Measurements from ENCODE around the gene SCP2.

DNA sequence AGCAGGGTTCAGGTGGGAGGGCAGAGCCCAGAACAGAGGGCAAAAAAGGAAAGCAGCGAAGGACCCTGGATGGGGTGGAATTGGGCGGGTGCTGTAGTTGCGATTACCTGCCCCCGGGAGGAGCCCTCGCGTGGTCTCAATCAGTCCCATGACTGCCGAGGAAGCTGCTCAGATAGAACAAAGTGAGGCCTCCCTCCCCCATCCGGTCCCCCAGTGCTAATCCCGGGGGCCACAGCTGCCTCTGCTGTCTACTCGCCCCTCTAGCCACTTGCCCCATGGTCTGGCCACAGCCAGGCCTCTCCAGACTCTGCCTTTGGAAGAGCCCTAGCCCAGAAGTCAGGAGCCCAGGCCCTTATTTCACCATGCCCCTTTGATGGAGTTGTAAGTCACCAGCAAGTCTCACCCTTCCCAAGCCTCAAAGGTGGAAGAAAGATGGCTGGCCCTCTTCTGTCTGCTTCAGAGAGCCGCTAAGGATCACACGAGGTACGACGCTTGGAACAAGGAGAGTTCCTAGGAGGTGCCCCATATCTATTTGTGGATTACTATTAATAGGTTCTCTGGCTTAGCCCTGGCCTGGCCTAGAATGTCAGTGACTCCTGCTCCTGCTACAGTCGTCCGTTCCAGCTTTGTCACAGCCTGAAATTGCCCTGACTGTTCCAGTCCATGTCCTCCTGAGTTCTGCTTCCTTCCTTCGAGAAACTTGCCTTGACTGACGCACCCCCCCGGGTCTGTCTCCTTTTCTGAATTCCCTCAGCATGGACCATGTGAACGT lies 22.0 kb upstream of the SCP2 start:
- TF ChIP-seq, protein P1, sequence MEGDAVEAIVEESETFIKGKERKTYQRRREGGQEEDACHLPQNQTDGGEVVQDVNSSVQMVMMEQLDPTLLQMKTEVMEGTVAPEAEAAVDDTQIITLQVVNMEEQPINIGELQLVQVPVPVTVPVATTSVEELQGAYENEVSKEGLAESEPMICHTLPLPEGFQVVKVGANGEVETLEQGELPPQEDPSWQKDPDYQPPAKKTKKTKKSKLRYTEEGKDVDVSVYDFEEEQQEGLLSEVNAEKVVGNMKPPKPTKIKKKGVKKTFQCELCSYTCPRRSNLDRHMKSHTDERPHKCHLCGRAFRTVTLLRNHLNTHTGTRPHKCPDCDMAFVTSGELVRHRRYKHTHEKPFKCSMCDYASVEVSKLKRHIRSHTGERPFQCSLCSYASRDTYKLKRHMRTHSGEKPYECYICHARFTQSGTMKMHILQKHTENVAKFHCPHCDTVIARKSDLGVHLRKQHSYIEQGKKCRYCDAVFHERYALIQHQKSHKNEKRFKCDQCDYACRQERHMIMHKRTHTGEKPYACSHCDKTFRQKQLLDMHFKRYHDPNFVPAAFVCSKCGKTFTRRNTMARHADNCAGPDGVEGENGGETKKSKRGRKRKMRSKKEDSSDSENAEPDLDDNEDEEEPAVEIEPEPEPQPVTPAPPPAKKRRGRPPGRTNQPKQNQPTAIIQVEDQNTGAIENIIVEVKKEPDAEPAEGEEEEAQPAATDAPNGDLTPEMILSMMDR (IDR thresholded peaks at IDR 0.05), result peak in 2 of 4 experiments; percentile 14 to 26
- no peak for TF ChIP-seq POLR2AphosphoS5 (IDR thresholded peaks at IDR 0.05)
- TF ChIP-seq EP300 (IDR thresholded peaks at IDR 0.05), result no peak
- TF ChIP-seq POLR2A (IDR thresholded peaks at IDR 0.05), result no peak
